GM11168 (cell line): ENCODE measurements around the gene SLC25A39.
"Not testable (repeated sequence)": the region's sequence is repeated elsewhere in the genome, so short reads cannot be mapped to it uniquely, and the experiment has no call there.

Experiments
- in situ Hi-C: fragments of 300-500 bp; cut with MboI; formaldehyde crosslinking; loops from one replicate; pipeline ENCODE4 v1.12.0; 2022; ENCODE audit warnings: low sequenced_read_pairs; ENCODE audit not compliant: unreplicated experiment

The SLC25A39 gene

DNA sequence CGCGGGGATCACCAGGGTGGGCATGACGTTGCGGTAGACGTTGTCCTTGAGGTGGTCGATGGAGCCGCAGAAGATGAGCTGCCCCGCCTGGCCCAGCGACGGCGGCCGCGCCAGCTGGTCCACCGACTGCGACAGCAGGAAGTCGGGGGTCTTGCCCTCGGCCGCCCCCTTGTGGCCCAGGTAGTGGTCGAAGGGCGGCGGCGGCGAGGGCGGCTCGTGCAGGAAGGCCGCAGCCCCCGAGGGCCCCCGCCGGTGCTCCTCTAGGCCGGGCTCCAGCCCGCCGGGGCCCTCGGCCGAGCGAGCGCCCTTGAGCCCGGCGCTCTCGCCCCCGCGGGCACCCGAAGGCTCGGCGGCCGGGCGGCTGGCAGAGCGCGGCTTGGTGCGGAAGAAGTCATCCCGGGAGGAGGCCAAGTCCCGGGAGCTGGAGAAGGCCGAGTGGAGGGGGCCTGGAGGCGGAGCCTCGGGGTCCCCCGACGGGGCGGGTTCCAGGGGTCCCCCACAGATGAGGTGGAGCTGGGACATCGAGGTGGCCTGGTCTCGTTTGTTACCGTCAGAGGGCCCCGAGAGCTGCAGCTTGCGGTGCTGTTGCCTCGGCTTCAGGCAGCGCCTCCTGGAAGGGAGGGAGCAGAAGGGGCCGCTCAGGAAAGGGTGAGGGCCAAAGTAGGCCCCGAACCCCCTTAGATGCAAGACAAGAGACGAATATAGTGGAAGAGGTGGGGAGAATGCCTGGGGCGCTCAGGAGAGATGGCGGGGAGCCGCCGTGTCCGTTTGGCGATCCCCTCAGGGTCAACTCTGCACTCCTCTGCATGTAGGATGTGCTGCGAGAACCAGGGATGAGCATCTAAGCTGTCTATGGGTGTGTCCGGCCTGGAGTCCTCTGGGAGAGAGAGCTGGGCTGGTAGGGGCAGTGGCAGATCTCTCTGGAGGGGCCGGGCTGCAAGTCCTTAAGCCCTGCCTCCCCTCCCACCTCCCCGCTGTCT is 30.2 kb upstream of the SLC25A39 start:
- in situ Hi-C loops = no loop called here

DNA sequence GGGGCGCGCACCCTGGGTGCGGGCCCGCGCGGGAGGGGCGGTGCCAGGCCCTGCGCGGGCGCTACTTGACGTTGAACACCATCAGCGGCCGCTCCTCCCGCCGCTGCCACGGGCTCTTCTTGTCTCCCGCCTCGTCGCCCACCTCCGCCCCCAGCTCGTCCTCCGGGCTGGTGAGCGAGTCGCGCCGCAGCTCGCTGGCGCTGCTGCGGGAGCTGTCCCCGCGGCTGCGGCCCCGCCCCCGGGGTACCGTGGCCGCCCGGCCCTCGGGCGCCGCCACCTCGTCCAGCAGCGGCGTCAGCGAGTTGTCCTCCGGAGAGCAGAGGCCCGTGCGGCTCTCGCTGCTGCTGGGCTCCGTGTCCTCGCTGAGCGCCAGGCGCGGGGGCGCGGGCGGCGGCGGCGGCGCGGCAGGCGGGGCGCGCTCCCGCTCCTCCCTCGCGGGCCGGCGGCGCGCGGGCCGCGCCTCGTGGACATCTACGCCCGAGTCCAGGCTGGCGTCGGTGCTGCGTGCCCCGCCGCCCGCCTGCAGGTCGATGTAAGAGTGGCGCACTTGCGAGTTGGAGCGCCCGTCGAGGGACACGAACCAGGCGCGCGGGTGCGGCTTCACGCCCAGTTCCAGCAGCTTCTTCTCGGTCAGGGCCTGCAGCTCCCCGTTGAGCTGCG is 29.2 kb upstream of the SLC25A39 start:
- in situ Hi-C loops = no loop called here

DNA sequence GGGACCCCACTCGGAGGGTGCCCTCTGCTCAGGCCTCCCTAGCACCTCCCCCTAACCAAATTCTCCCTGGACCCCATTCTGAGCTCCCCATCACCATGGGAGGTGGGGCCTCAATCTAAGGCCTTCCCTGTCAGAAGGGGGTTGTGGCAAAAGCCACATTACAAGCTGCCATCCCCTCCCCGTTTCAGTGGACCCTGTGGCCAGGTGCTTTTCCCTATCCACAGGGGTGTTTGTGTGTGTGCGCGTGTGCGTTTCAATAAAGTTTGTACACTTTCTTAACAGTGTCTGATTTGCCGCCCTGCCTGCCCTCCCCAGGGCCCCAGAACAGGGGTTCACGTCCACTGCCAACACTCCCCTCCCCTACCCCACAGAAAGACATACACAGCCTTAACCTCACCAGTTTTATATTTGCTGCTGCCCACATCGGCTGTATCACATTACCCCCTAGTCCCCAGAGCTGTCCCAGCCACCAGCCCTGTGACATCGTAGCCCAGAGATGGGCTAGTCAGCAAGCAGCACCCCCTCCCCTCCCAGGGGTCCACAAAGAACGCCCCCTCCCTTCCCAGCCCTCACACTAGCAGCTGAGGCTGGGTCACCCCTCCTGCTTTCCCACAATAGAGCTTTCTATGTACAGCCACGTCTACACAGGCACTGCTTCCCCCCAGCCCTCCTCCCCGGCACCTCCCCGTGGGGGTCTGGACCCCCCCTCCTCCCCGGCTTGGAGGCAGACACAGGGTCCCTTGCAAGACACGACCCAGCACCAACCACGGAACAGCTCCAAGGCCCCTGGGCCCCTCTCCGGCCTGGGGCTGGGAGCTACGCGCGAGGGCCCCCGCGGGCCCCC is 28.4 kb upstream of the SLC25A39 start:
- in situ Hi-C loops = no loop called here

DNA sequence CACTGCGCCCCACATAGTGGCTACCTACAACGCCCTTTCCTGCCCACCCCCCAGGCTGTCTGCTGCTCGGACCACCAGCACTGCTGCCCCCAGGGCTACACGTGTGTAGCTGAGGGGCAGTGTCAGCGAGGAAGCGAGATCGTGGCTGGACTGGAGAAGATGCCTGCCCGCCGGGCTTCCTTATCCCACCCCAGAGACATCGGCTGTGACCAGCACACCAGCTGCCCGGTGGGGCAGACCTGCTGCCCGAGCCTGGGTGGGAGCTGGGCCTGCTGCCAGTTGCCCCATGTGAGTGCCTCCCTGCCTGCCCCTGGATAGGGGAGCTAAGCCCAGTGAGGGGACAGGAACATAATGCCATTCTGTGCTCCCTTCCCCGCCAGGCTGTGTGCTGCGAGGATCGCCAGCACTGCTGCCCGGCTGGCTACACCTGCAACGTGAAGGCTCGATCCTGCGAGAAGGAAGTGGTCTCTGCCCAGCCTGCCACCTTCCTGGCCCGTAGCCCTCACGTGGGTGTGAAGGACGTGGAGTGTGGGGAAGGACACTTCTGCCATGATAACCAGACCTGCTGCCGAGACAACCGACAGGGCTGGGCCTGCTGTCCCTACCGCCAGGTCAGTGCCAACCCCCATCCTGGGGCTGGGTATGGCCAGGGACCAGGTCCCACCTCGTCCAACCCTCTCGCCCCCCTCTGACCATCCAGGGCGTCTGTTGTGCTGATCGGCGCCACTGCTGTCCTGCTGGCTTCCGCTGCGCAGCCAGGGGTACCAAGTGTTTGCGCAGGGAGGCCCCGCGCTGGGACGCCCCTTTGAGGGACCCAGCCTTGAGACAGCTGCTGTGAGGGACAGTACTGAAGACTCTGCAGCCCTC is 27.6 kb upstream of the SLC25A39 start:
- in situ Hi-C loops = no loop called here

DNA sequence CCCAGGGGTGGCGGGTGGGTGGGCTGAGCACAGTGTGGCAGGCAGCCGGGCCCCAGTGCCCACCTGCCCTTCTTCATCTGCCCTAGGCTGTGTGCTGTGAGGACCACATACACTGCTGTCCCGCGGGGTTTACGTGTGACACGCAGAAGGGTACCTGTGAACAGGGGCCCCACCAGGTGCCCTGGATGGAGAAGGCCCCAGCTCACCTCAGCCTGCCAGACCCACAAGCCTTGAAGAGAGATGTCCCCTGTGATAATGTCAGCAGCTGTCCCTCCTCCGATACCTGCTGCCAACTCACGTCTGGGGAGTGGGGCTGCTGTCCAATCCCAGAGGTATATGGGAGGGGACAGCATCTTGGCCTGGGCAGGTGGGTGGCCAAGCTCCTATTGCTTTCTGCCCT is 26.8 kb upstream of the SLC25A39 start:
- in situ Hi-C loops = no loop called here

DNA sequence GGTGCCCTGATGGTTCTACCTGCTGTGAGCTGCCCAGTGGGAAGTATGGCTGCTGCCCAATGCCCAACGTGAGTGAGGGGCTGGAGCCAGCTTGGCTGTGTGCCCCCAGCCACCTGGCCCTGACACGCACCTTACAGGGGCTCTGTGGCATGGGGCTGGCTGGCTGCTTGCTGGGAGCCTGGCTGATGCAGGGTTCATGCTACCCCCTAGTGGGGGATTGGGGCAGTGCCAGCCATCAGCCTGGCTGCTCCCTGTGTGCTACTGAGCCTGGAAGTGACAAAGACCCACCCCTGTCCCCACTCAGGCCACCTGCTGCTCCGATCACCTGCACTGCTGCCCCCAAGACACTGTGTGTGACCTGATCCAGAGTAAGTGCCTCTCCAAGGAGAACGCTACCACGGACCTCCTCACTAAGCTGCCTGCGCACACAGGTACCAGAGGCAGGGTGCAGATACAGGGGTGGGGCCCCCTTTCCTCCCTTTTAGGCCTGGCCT is 26.2 kb upstream of the SLC25A39 start:
- in situ Hi-C loops = no loop called here

DNA sequence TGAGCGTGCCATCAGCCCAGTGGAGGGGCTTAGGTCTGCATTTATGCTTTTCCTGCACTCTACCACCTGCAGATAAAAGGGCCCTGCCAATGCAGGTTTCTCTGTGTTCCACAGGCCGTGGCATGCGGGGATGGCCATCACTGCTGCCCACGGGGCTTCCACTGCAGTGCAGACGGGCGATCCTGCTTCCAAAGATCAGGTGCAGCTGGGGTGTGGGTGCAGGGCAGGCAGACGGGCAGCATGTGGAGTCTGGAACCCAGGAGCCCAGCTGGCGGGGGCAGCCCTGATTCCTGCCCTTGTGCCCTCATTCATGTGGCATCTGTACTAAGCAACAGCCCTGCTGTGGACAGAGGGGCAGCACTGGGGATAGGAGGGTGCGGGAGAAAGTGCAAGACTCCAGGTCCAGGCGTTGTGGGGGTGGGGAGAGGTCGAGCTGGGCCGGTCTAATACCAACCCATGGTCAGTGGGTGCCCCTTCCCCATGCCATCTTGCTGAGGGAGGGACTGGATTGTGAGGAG is 25.0 kb upstream of the SLC25A39 start:
- in situ Hi-C loops = no loop called here

DNA sequence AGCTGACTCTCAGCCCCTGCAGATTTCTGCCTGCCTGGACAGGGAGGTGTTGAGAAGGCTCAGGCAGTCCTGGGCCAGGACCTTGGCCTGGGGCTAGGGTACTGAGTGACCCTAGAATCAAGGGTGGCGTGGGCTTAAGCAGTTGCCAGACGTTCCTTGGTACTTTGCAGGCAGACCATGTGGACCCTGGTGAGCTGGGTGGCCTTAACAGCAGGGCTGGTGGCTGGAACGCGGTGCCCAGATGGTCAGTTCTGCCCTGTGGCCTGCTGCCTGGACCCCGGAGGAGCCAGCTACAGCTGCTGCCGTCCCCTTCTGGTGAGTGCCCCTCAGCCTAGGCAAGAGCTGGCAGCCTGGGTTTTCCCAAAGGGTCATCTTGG is 24.4 kb upstream of the SLC25A39 start:
- in situ Hi-C loops = no loop called here

DNA sequence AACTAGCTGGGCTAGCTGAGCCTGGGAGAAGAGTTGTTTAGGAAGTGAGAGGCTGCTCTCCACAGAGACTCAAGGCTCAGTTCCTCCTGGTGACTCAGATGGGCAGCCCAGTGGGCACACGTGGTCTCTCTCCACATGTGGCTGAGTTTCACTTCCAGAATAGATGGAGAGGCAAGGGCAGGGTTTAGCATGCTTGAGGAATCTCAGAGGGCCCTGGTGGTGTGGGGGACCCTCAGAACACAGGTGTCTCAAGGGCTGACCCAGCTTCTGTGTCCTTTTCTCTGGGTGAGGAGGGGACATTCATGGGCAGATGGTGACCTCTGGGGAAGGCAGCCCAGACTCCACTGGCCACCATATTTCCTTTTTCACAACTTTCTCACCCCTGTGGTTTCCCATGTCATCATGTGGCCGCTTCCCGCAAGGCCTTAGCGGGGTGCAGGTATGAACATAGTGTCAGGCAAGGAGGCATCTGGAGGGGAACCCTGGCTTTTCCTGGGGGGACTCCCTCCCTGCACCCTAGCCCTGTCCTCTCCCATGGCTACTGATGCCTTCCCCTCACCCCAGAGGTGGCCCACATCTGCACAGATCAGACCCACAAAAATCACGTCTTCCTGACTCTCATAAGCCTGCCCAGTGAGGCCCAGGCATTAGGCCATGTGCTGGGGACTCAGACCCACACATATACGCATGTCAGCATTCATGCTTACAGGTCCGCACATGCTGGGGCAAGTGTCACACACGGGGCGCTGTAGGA is 23.8 kb upstream of the SLC25A39 start:
- in situ Hi-C loops = no loop called here

DNA sequence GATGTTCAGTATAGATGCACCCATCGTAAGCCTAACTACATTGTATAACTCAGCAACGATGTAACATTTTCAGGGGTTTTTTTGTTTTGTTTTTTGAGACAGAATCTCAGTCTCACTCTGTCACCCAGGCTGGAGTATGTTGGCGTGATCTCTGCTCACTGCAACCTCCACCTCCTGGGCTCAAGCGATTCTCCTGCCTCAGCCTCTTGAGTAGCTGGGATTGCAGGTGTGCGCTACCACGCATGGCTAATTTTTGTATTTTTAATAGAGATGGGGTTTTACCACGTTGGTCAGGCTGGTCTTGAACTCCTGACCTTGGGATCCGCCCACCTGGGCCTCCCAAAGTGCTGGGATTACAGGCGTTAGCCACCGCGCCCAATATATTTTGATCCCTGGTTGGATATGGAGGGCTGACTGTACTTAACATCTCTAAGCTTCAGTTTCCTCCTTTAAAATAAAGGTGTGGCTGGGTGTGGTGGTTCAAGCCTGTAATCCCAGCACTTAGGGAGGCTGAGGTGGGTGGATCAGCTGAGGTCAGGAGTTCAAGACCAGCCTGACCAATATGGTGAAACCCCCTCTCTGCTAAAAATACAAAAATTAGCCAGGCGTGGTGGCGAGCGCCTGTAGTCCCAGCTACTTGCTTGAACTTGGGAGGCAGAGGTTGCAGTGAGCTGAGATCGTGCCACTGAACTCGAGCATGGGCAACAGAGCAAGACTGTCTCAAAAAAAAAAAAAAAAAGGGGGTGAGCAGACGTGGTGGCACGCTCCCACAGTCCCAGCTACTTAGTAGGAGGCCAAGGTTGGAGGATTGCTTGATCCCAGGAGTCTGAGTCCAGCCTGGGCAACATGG is 22.8 kb upstream of the SLC25A39 start:
- in situ Hi-C loops = not testable (repeated sequence)

DNA sequence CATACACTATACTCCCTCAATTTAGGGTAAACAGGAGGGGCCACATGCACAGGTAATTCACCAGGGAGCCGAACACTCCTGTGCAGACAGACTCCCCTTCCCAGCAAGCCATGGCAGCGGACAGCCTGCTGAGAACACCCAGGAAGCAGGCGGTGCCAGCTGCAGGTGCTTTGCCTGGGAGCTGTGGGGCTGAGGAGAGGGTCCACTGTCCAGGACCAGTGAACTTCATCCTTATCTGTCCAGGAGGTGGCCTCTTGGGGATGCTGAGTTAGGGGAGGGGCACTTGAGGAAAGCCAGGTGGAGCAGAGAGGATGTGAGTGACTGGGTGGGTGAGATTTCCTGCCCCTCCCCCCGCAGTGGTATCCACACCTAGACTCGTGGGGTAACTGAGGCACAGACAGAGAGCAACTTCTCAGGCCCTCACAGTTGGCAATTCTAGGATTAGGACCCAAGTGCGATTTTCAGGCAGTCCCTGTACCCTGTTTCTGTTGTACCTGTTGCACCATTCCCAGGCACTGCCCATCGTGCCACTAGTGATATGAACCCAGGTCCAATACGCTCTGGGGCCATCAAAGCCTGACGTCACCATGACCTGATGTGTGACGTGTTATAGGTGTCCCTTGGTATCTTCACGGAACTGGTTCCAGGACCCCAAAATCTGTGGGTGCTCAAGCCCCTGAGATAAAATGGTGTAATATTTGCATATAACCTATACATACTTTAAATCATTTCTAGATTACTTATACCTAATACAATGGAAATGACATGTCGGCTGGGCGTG is 21.6 kb upstream of the SLC25A39 start:
- in situ Hi-C loops = no loop called here

DNA sequence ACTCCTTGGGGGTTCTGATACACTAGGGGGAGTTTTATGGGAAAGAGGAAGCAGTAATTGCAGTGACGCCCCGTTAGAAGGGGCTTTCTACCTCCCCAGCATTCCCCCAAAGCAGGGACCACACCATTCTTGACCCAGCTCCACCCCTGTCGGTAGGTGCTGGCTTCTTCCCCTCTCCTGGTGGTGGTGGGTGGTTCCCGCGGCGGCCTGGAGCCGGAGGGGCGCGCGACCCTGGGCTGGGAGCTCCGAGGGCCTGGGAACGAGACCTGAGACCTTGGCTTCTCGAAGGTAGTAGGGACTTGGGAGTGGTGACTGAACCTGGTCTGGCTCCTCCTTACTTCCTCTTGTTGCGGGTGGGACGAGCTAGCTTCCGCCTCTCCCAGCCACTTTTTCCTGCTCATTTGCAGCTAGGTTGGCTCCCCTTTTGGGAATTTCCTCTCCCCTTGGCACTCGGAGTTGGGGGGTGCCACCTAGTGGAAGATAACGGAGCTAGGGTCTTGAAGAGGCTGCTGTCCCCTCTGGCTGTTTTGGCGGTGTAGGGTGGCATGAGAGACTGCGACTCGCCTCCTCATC is 20.9 kb upstream of the SLC25A39 start:
- in situ Hi-C loops = no loop called here

DNA sequence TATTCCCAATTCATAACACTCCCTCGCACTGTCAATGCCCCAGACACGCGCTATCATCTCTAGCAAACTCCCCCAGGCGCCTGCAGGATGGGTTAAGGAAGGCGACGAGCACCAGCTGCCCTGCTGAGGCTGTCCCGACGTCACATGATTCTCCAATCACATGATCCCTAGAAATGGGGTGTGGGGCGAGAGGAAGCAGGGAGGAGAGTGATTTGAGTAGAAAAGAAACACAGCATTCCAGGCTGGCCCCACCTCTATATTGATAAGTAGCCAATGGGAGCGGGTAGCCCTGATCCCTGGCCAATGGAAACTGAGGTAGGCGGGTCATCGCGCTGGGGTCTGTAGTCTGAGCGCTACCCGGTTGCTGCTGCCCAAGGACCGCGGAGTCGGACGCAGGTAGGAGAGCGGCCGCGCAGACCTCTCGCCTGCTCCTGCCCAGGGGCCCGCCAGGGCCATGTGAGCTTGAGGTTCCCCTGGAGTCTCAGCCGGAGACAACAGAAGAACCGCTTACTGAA is 20.4 kb upstream of the SLC25A39 start, which contains the start of gene GRN:
TSS of gene GRN (plus strand) at position 364 of the 515 bp plus-strand sequence. CDS start 3,863 bp downstream, outside the sequence.
- in situ Hi-C loops = no loop called here

DNA sequence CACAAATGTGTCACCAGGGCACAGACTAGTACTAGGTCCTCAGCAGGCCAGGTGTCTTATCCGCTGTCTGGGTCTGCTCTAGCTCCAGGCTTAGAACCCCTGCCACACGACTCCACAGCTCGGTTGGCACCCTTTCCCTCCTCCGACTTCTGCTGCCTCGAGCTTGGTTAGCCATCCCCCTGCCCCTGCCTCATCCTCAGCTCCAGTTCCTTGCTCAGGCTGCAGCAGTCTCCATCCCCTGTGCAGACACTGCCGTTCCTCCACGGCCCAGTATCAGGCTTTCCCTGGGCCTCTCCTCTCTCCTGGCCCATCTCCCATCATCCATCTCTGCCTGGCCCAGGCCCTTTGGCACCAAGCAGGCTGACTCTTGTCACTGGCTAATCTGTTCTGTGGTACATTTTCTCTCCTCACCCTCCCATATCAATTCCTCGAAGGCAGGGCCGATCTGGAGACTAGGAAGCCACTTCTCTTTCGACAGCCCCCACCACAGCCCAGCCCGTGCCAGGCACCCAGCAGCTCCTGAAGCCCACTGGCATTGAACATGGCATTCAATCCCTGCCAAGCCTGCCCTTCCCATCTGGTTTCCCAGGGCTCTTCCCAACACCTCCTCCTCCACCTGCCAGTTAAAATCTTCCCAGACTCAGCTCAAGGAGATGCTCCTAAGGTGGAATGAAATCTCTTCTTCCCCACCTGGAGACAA is 19.0 kb upstream of the SLC25A39 start:
- in situ Hi-C loops = no loop called here

DNA sequence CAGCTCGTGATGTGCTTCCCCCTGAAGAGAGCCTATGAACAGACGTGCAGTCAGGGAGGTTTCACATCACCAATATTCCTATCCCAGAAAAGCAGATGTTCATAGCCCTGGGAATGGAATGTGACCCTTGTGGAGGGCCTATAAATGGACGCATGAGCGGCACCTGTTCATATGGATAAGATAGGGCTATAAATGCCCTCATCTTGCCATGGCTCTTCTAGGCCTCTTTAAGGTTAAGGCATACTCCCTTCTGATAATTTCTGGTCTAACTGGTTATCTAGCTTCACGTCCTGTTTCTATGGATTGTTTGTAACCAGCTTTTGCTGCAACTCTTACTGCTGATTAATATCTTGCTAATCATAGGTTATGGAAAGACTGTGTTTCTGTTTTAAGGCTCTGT is 15.9 kb upstream of the SLC25A39 start:
- in situ Hi-C loops = not testable (repeated sequence)

DNA sequence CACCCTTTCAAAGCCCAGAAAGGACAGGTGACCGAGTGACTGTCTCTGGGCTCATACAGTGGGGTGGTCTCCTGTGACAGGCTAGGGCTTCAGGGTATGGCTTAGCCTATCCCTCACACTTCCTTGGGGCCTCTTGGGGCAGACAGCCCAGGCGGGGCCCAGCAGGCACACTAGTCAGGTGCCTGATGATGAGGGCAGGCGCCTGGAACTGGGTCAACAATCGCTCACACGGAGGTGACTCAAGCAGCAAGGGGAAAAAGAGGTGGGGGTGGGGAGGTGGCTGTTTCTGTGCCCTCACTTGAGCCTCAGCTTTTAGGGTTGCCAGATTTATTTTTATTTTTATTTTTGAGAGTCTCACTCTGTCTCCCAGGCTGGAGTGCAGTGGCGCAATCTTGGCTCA is 14.1 kb upstream of the SLC25A39 start:
- in situ Hi-C loops = no loop called here
